Globus pallidus (tissue), 1 donor: ENCODE data around the gene ASPHD2.

Experiments
- DNase-seq: peaks from one replicate; pipeline ENCODE4 v3.0.0-alpha.2; 2015; ENCODE audit warnings: low spot score

ASPHD2 gene

GRCh38 chr22:26474682-26475081 lies 45.6 kb downstream of the ASPHD2 start:
- DNase-seq: no peak

DNA sequence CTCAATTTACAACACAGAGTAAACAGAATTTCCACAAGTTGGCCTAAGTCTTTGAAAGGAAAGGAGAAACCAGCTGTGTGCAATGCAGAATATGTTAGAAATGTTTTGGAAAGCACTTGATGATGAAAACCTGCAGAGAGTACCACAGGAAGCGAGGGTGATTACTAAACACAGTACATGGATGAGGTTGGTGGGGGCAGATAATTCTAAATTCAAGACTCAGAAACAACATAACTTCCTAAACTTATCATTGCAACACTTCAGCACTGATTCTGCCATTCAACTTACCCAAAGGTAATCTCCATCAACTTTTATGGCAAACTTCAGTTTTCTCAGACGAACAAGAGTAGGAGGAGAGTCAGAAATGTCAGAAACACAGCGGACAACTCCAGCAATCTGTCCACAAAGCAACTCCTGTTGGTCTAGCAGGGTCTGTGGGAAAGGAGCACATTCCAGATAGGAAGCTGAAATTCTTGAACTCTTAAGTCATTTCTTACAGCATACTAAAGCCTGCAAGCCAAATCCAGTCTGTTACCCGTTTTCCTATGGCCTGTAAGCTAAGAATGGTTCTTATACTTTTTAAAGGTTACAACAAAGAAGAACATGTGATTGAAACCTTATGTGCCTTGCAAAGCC lies 47.8 kb downstream of the ASPHD2 start:
- no peak for DNase-seq

GRCh38 chr22:26477341-26477731 lies 48.3 kb downstream of the ASPHD2 start:
- DNase-seq: no peak

DNA sequence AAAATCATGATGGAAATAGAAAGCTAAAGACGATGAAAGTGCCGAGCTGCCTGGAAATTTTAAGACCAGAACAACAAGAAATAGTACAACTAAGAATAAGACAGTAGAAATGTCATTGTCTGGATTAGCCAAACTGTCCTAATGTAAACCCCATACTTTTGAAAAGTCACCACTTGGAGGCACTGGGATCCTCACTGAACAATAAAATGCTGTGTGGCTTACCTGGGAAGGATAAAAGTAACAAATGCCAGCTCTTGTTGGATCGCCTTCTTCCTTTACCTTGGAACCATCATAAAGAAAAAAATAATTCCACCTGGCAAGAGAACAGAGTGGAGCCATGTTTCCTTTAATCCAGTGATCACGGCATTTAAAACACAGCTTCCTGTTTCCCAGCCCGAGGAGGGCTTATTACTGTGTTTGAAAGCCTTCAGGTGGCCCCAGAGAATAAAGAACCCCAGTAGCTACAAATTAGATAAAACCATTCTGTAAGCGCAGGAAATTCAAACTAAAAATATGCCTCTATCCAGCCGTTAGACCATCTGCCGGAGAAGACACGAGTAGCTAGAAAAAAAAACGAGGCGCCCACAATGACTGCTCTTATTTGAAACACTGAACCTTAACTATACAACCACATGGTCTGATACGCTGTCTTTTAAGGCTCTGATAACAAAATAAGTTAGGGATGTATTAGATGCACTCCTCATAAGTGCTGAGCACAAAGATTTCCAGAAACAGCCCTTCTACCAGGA lies 50.2 kb downstream of the ASPHD2 start:
- DNase-seq: peak; percentile 12

- no peak for DNase-seq
Observed at GRCh38 chr22:26479792-26480610, 50.9 kb downstream of the ASPHD2 start.

- DNase-seq: no peak
Observed at GRCh38 chr22:26480611-26480932, 51.5 kb downstream of the ASPHD2 start.

DNA sequence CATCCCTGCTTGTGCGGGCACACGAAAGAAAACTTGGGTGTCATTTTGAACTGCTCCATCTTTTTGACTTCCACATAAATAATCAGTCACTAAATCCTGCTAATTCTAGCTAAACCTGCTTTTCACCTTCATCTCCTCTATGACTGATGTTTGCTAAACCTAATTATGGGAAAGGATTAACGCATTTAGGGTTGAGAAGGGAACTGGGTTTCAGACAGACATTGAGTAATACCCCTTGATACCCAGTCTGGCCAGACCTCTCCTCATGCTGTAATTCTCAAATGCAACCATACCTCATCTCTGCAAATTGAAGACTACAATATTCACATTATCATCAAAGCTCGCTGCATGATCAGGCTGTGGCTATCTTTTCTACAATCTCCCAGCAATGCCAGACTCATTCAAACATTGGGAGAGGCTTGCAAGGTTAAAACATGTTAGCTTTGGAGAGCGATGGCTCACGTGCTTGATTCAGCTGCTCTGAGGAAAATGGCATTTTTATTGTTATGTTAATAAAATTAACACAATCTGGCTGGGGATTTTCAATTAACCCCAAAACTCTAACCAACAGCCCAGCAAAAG lies 52.1 kb downstream of the ASPHD2 start:
- no peak for DNase-seq

GRCh38 chr22:26481694-26482093 lies 52.6 kb downstream of the ASPHD2 start:
- peak; percentile 8 for DNase-seq

DNA sequence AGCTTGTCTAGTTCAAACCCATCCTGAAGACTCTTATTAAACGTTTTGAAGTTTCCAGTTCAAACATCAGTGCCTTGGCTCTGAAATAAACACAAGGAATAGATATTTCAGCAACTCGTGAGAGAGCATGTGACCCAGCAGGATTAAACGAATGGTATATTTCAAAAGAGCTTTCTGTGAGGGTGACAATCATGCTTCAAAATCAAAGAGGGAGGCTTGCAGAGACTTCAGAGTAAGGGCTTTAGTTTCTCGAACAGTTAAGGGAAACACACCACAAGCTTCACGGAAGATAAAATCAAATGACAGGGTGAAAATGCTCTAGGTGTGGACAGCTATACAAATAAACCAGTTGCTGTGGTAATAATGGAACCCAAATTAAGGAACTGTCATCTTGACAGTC lies 53.1 kb downstream of the ASPHD2 start:
- DNase-seq: no peak

DNA sequence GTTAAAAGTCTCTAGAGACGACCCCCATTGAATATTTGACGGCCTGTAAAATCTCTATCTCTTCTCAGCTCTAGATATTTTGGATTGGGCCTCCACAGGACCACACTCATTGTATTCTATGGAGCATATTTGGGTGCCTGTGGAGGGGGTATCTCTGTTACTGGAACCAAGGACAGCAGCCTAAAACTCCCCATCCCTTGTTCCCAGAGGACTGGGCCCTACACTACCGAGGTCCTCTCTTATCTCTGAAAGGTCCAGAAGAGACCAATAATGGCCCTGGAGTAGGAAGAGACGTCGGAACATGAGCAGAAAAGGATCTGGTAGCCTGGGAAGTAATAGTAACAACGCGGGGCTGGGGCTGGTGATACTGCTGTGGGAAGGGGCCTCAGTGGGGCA lies 54.0 kb downstream of the ASPHD2 start:
- DNase-seq: peak; percentile 11

DNA sequence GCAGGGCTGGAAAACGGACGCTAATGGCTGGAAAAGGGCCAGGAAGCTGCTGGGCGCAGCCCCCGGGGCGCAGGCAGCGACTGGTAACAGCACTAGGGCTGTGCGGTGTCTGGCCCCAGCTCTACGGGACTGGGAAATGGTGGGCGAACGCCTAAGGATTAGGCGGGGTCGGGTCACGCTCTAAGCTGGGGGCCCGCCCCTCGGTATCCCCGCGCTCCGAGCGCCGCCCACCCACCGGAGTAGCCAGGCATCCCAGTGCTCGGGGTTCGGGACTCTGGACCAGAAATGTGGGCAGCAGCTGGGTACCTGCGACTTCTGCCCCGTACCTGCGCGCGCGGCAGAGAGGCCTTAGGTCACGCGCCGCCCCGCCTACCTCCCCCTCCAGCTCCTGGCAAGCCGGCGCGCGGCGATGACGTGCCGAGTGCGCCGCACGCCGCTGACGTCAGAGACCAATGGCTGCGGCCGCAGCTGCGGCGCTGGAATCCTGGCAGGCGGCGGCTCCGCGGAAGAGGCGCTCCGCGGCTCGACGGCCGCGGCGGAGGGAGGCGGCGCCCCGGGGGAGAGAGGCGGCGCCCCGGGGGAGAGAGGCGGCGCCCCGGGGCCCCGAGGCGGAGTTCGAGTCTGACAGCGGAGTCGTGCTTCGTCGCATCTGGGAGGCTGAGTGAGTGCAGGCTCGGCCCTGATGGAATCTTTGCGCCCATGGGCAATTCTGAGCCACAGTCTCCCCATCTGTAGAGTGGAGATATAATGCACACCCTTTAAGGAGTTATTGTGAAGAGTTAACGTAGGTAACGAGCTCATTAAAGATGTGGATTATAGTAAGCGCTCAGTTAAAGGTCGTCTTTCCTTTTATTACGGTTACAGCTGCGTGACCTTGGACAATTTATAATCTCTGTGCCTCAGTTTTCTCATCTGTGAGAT lies 54.6 kb downstream of the ASPHD2 start, which contains the start of the genes HPS4 and SRRD:
Gene HPS4, minus strand, starts transcription at position 345 of the 921 bp plus-strand sequence. CDS start 2,021 bp downstream, outside the sequence.
Gene SRRD, plus strand, starts transcription at position 439 of the 921 bp plus-strand sequence. Its CDS starts 14 bp downstream, at position 453.
- DNase-seq: peak; percentile 82

- no peak for DNase-seq
Observed at GRCh38 chr22:26484360-26484706, 55.3 kb downstream of the ASPHD2 start.

GRCh38 chr22:26485013-26485412 lies 56.0 kb downstream of the ASPHD2 start:
- DNase-seq: no peak

DNA sequence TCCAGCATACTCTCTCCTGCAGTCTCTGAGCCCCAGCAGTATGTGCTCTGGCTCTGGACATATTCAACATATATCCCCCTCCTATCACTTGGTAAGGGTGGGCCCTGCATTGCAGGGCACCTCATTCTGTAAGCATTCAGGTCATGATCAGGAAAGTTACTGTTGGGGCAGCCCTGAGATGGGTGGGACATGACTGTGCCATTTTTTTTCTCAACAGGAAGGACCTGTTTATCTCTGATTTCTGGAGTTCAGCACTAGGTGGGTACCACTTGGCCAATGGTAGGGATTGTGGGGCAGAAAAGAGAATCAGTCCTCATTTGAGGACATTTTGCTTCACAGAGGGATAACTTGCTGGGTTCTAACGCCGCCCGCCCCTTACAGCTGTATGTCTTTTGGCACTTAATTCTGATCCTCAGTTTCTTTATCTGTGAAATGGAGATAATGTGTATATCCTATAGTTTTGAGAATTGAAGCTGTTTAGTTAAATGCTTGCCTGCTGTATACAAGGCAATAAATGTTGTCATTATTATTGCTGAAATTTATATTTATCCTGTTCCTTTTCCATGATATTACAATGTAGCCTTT lies 56.8 kb downstream of the ASPHD2 start:
- no peak for DNase-seq

GRCh38 chr22:26486394-26486793 lies 57.3 kb downstream of the ASPHD2 start:
- no peak for DNase-seq

DNA sequence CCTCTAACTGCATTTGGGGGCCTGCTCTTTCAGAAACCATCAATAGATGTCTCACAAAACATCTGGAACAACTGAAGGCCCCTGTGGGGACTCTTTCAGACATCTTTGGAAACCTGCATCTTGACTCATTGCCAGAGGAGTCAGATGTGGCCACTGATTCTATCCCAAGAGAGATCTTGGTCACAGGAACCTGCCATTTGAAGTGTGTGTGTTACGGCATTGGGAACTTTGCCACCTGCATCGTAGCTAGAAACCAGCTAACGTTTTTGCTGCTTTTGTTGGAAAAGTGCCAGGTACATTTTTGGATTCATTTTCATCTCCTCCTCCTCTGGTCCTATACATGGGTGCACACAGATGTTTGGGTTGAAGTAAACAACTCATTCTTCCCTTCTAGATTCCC lies 58.9 kb downstream of the ASPHD2 start:
- no peak for DNase-seq

GRCh38 chr22:26489447-26490036 lies 60.5 kb downstream of the ASPHD2 start:
- no peak for DNase-seq

DNA sequence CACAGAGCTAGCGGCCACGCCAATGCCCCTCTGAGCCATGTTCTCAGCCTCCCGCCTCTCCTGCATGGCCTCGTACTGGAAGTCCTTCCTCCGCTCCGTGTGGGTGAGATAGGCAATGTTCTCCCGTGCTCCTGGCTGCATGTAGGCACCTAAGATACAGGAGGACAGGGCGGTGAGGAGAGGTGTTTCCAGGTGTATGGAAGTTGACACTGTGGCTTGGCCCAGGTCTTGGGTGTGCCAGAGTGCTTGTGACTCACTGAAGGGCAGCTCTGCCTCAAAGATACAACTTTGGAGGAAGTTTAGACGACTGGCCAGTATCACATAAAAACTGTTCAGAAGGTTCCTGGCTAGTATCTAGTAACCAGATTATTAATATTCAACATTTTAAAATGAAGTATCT lies 63.2 kb downstream of the ASPHD2 start:
- DNase-seq: no peak

DNA sequence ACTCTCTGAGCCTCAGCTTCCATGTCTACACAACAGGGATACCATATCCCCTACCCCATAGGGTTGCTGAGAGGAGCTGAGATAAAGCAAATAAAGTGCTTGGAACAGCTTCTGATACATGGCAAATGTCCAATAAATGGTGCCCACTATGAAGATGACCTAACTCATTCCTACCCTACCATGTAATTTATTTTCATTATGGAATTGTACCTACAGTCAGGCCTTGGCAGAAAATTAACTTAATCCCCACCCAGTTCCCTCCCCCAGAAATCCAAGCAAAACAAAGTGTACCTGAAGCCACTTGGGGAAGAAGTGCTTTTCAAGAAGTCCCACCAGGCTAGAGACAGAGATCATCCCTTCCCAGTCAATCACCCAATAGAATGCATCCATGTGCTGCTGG lies 65.4 kb downstream of the ASPHD2 start:
- DNase-seq: no peak
